NCI-H748 (cell line): ENCODE measurements around the gene CRIP1.

ENCODE experiments used
- DNase-seq: peaks from one replicate; lab custom pipeline; 2025; ENCODE audit not compliant: unreplicated experiment; lab: John Stamatoyannopoulos, UW

Gene CRIP1

DNA sequence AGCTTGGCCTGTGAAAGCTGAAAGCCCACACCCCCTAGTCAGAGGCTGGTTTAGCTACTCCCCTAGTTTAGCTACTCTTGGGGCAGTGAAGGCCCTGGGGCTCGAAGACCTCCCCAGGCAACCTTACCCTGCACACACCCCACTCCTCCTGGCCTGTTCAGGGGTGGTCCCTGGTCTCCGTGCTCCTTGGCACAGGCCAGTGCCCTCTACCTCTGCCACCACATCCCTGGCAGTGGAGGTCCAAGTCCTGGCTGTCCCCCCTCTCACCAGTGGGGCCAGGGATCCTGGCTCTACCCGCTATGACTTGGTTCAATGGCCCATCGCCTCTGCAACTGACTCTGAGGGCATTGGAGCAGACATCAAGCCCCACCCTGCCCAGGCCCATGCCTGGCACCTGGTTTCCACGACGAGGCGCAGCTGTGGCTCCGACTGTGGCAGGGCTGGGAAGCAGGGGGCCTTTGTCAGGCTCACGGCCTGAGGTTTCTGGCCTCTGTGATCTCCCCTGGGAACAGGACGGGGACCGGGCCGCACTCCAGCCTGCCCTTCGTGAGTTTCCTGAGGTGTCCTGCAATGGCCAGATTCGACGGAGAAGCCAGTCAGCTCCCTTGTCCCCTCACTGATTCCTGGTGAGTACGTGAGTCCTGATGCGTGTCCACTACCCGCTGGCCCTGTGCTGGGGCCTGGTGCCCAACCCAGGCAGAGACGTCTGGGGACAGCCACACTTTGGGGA, 45.4 kb downstream of the CRIP1 start:
- DNase-seq, result no peak

DNA sequence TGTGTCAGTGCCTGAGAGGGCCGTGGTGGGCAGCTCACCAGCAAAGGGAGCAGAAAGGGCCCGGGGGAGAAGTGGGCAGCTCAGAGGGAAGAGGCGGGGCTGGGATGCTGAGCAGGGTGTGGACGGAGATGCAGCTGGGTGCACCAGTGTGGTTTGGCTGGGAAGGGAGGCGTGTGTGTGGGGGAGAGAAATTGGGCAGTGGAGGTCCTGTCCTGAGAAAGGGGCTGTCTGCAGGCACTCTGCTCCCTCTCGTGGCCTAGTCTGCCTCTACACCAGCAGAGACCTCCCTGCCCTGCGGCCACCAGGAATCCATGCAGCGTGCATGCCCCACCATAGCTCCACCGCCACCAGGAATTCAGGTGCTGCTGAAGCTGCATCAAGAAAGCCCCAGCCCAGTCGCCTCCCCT, 46.1 kb downstream of the CRIP1 start:
- DNase-seq, result no peak

DNA sequence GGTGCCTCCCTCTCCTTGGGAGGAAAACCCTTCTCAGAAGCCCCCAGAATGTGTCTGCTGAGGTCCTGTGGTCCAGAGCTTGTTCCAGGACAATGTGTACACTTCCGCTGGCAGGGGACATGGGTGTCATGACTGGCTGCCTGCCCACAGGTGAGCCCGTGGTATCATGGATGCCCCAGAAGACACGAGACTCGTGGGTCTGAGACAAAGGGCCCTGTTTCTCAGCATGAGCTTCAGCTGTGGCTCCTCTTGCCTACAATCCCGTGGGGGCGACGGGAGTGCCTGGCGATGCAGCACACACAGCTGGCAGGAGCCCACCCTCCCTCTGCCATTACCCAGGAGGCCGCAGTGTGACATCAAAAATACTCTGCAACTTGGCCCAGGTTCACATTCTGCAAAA, 46.7 kb downstream of the CRIP1 start:
- DNase-seq, result no peak

DNA sequence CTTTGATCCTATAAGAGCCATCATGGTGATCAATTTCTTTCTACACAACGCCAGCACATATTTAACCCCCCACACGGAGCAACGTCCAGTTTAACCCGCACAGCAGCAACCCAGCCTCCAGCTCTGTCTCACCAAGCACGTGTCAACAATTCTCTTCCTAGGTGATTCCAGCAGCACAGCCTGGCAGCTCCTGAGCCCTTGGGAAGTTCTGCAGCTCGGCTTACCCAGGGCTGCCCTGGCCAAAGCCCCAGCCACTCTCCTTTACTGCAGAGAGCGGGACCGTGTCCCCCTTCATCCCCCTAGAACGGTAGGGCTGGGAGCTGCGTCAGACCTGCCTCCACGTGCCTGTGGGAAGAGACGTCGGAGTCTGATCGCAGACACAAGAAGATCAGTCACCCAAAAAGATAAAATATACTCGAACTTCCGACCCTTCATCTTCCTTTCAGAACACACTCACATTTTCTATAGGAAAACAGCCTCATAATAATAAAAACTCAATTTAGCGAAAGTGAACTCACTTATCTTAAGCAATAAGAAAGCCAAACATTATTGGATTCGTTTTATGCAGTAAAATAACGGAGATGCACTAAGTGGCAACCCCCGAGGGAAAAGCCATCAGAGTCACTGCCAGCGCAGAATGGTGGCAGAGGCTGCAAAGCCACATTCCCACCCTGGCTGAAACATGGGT, 47.3 kb downstream of the CRIP1 start:
- no peak for DNase-seq

DNA sequence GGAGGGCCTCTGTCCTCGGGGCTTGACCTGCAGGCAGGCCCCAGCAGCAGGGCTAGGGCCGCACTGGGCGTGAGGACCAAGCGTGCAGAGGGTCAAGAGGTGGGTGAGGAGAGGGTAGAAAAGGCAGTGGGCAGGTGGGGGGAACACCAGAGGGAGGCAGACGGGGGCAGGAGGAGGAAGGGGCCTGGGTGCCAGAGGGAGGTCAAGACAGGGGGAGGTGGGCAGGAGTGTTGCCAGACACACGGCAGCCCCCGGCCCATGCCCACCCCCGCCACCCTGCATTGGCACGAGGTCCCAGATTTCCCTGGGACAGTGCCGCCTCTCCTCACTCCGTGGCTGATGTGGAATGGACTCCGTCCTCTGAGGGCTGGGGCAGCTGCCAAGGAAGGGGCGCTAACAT, 47.9 kb downstream of the CRIP1 start:
- no peak for DNase-seq

DNA sequence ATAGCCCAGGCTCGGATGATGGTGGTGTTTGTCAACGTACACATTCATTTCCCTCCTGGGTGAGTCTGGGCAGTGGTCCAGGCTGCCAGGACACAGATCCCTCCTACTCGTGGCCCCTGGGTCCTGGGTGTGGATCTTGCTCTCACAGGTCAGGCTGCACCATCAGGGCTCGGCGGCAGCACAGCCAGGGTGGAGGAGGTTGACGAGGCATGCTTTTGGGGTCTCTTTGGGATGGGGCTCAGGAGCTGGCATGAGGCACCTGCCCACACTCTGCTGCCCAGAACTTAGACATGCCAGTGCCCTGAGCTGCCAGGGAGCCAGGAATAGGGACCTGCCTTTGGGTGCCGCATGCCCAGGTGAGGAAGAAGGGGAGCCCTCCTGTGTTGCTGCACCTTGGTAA, 49.4 kb downstream of the CRIP1 start:
- DNase-seq, result no peak

DNA sequence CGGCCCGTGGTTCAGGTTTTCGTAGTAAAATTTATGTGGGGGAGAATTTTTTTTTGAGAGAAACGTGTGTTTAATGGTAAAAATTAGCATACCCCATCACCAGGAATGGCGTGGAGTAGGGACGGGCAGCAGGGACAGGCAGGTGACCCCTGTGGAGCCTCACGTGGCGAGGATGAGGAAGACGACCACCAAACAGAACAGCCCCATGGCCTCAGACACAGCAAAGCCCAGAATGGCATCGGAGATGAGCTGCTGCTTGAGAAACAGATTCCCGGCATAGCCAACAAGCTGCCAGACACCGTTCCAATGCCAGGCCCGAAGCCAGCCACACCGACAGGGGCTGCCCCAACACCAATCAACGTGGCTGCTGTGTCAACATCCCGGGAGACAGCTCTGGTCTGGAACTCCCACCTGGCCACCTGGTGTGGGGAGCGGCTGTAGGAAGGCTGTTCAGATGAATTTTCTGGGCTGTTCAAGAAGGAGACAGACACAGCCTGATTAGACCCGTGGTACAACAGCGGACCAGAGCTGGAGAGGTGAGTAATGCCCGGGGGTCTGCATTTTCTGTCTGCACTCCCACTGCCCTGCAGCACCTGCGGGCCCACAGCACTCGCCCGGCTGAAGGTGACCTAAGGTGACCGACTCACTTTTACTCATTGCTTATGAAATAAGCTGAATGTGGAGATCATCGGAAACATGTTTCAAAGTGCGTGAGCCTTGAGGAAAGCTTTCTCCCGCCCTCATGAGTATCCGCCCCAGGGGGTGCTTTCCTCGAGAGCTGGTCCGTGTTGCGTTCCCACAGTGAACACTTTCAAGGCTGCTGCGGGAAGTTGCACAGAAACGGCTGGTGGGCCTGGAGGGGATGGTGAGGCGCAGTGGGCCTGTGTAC, 50.2 kb downstream of the CRIP1 start:
- DNase-seq, result no peak

DNA sequence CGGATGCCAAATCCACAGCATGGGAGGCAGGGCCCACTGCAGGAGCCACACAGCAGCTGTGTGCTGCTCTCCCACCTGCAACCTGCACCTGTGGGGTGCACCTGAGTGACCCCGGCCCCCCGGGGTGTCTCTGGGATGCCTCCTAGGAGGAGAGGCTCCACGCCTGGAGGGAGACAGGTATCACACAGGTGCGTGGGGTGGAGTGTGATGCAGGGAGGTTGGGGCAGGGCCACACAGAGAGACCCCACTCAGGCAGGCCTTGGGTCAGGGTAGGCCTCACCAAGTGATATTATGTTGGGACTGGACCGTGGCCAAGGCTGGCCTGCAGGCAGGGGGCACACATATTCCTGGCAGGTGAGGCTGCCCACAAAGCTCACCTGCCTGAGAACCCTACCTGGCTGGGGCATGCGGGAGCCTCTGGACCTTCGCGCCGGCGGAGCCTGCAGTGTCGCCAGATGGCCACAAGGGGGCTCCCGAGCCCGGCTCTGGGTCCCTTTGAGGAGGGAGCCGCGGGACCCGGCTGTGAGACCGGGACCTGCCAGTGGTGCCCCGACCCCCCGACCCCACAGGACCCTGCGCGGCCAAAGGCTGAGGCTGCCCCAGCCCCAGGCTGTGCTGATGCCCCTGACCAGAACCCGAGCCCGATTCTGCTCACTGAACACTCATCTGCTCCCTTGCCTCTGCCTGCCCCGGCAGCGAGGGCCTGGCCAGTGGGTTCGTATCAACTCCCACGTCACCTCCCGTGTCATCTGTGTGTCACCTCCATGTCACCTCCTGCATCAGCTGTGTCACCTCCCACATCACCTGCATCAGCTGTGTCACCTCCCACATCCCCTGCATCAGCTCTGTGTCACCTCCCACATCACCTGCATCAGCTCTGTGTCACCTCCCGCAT, 51.1 kb downstream of the CRIP1 start:
- peak; percentile 57 for DNase-seq
